Heart right ventricle (tissue), 16 donors: Measurements from ENCODE around the gene PLA2G4B. TPM values are rescaled to one million over a fixed set of nuclear protein-coding genes. Genes with fewer than 3 reads are reported as not detected.

Experiments used
- ATAC-seq, 8 donors: fragments of 200-7000 bp; cut with Tn5 transposase; one replicate each; pipeline ENCODE4 v1.9.1; 2020; ENCODE audit warnings: mild to moderate bottlenecking in 8 of 8, moderate library complexity in 8 of 8, moderate number of reproducible peaks in 1 of 8
- DNase-seq, 2 donors: peaks; one replicate each; pipeline ENCODE4 v3.0.0-alpha.2; 2020
- H3K27ac ChIP-seq, 10 donors: fragments of 200-600 bp; sonication (generic) in 2 of 10; one replicate each; pipeline versions ENCODE4 v1.5.0 to v1.8.0; 2020 to 2022; ENCODE audit warnings: mild to moderate bottlenecking in 3 of 10
- H3K27me3 ChIP-seq, 7 donors: fragments of 200-600 bp; one replicate each; pipeline ENCODE4 v1.8.0; 2021 to 2022; ENCODE audit warnings: mild to moderate bottlenecking in 2 of 7
- H3K36me3 ChIP-seq, 9 donors: fragments of 200-600 bp; sonication (generic) in 1 of 9; one replicate each; pipeline versions ENCODE4 v1.5.0 to v1.8.0; 2020 to 2022; ENCODE audit warnings: mild to moderate bottlenecking in 2 of 9
- H3K4me1 ChIP-seq, 9 donors: fragments of 200-600 bp; sonication (generic) in 1 of 9; one replicate each; pipeline versions ENCODE4 v1.5.0 to v1.8.0; 2020 to 2022; ENCODE audit warnings: mild to moderate bottlenecking in 4 of 9
- H3K4me3 ChIP-seq, 10 donors: fragments of 200-600 bp; sonication (generic) in 2 of 10; one replicate each; pipeline versions ENCODE4 v1.5.0 to v1.8.0; 2020 to 2022; ENCODE audit warnings: mild to moderate bottlenecking in 7 of 10, moderate library complexity in 2 of 10
- H3K9me3 ChIP-seq, 11 donors: fragments of 200-600 bp in 10 of 11; sonication (generic) in 2 of 11; one replicate each; pipeline versions ENCODE4 v1.5.0 to v1.8.0; 2013 to 2022; ENCODE audit warnings: mild to moderate bottlenecking in 2 of 11, control low read depth in 1 of 11, moderate library complexity in 1 of 11
- CTCF ChIP-seq, 9 donors: fragments of 200-600 bp; sonication (generic) in 2 of 9; IDR thresholded peaks; one replicate each; pipeline versions ENCODE4 v1.5.0 to v1.8.0; 2021 to 2022; ENCODE audit warnings: antibody characterized with exemption in 9 of 9, mild to moderate bottlenecking in 5 of 9, moderate library complexity in 1 of 9
- WGBS, 2 donors: extraction: QIAGEN DNeasy Blood & Tissue Kit; methylation state at CpG; one replicate each; pipeline ENCODE4 v1.1.7; 2013; ENCODE audit warnings: inconsistent platforms in 1 of 2; 5-methylcytosine and 5-hydroxymethylcytosine counted together
- intact Hi-C, 10 donors: fragments of 100-400 bp; cut with DNase I; formaldehyde crosslinking; loops; one replicate each; pipeline versions ENCODE4 v1.11.1 to v1.14.2; 2022
- long read RNA-seq, 3 donors: library from polyadenylated mRNA; unstranded; transcript quantifications; one replicate each; pipeline ENCODE4 v2.0.0, GENCODE V29; 2020 to 2021
- polyA plus RNA-seq, 2 donors: library from polyadenylated mRNA; stranded (reverse); fragments of 200-250 nt; gene quantifications; one replicate each; pipeline ENCODE4 v1.2.3, GENCODE V29; 2013
- total RNA-seq, 10 donors: library from RNA; stranded (reverse); fragmentation: NEBNext Ultra II Directional in 3 of 10; extraction: Animal tissue kit (Norgen Biotek cat#: 25700) in 3 of 10; gene quantifications; one replicate each; pipeline versions ENCODE4 v1.2.1 to v1.2.4, GENCODE V29; 2021 to 2023
- donor health status: Arrhythmogenic right ventricular cardiomyopathy.
- donor health status: ischemic (EF 13 %, LVEDD 7.1; RV severe dilation, severe dysfunction).
- donor health status: healthy with polysubstance abuse.
- donor health status: DM: no; HTN: yes; CAD: no.
- donor health status: DM: no; HTN: no; CAD: no.
- donor health status: ischemic (EF 25% LVEDD 6.9; RV normal size, moderate dysfunction).
- donor health status: ischemic (EF 25% LVEDD 5.7; RV mildly dilated, moderate dysfunction).
- donor health status: healthy.
- donor health status: DM: yes; HTN: yes; CAD: no.
- donor health status: Ischemic cardiomyopathy.
- donor health status: ischemic (EF 35%, LVEDD 5.7; RV mildly dilated, moderate dysfunction).
- donor health status: nonischemic (EF 11% LVEDD 7.7; RV severe dilation, severe dysfunction).
- donor health status: DM: yes; HTN: yes; CAD: no.
- donor health status: PGD.
- donor health status: ischemic (EF 29% LVEDD 5.4; RV normal size, mild dysfunction).
- donor health status: nonischemic (EF 23%, LVEDD 6.1; RV moderate dilation, normal function).

The PLA2G4B gene
- total RNA-seq (1 to 10 TPM; 1.6 to 6.7 (median 3.2) TPM), polyA plus RNA-seq (10 to 100 TPM in 1 of 2 donors, 1 to 10 TPM in 1; 2.7 to 16.0 TPM)
- long read RNA-seq, donor 1, partial matches to known transcripts, result 0 of 1 reads
- long read RNA-seq, donor 1, other reads (novel, unspliced or antisense), result 1 of 1 reads
- long read RNA-seq, donor 2, result 0 reads
- long read RNA-seq, donor 3, result 0 reads

- H3K36me3 ChIP-seq, result peaks cover 0 to 50% (median 6%) of the 10 kb centered on the region in 9 donors
Measured at GRCh38 chr15:41838400-41838897, at the start of gene PLA2G4B. Gene PLA2G4B, plus strand, starts transcription at chr15:41838847. Its CDS starts 67 bp downstream, at chr15:41838914.

GRCh38 chr15:41789236-41789635 lies 49.4 kb upstream of the PLA2G4B start:
- 43 to 62% methylated on average over 4 of the region's 4 CpGs for WGBS, 2 donors
- intact Hi-C loops, result no loop called here
- H3K27ac ChIP-seq, result peak overlapping the region in 1 of 10 donors; percentile 65
- no peak for DNase-seq
- H3K36me3 ChIP-seq, result no peaks in the 10 kb centered on the region
- no peaks in the 10 kb centered on the region for H3K27me3 ChIP-seq
- peak in 5 of 8 donors; percentile 42 to 62 (median 46) for ATAC-seq
- no peak overlapping the region for H3K4me3 ChIP-seq
- no peak for TF ChIP-seq CTCF (IDR thresholded peaks at IDR 0.05)
- H3K9me3 ChIP-seq, result no peaks in the 10 kb centered on the region
- H3K4me1 ChIP-seq, result peaks cover 16 to 50% (median 41%) of the 10 kb centered on the region in 9 donors

More at GRCh38 chr15:41838400-41838897, at the start of gene PLA2G4B:
- Histone ChIP-seq H3K27me3 (no peaks in the 10 kb centered on the region), H3K4me1 (peaks cover 0 to 13% (median 4%) of the 10 kb centered on the region in 9 donors), H3K4me3 (no peak within 1 kb of the TSS), H3K9me3 (no peaks in the 10 kb centered on the region), H3K27ac (no peak within 1 kb of the TSS)
- intact Hi-C loops, result loop anchor here in 3 of 10 donors (5.0 to 10.0 kb wide), 2 partner anchors 59 to 66 kb away; no protein-coding TSS in a partner anchor
- WGBS, 2 donors, result 71 to 76% methylated on average over 6 of the region's 6 CpGs
- TF ChIP-seq CTCF (IDR thresholded peaks at IDR 0.05), result no peak
- DNase-seq (no peak), ATAC-seq (peak in 5 of 8 donors; percentile 14 to 36 (median 21))

GRCh38 chr15:41789662-41790061 lies 49.0 kb upstream of the PLA2G4B start:
- no peaks in the 10 kb centered on the region for H3K27me3 ChIP-seq
- H3K27ac ChIP-seq, result peak overlapping the region in 1 of 10 donors; percentile 65
- no peaks in the 10 kb centered on the region for H3K9me3 ChIP-seq
- H3K4me1 ChIP-seq, result peaks cover 16 to 50% (median 41%) of the 10 kb centered on the region in 9 donors
- ATAC-seq (no peak), DNase-seq (no peak)
- intact Hi-C loops, result loop anchor here in 1 of 10 donors (10.0 kb wide), 1 partner anchor 185 kb away; the partner anchor contains the start of gene EHD4
- no peak overlapping the region for H3K4me3 ChIP-seq
- no peaks in the 10 kb centered on the region for H3K36me3 ChIP-seq
- no peak for TF ChIP-seq CTCF (IDR thresholded peaks at IDR 0.05)

- Histone ChIP-seq H3K27ac (peak overlapping the region in 5 of 10 donors; percentile 15 to 65 (median 31)), H3K36me3 (no peaks in the 10 kb centered on the region), H3K27me3 (no peaks in the 10 kb centered on the region), H3K4me1 (peaks cover 16 to 50% (median 41%) of the 10 kb centered on the region in 9 donors), H3K9me3 (no peaks in the 10 kb centered on the region), H3K4me3 (no peak overlapping the region)
- no peak for TF ChIP-seq CTCF (IDR thresholded peaks at IDR 0.05)
- DNase-seq (no peak), ATAC-seq (peak in 1 of 8 donors; percentile 58)
- intact Hi-C loops, result loop anchor here in 1 of 10 donors (10.0 kb wide), 1 partner anchor 185 kb away; the partner anchor contains the start of gene EHD4
- 90 to 91% methylated on average over 3 of the region's 3 CpGs for WGBS, 2 donors
Measured at GRCh38 chr15:41790169-41790568, 48.5 kb upstream of the PLA2G4B start.
